Effector CD4-positive, alpha-beta T cell (primary cell): ENCODE data around the gene CCL16.
A peak's percentile ranks its signal among the peaks of the same experiment; 100 is the strongest.

Source experiments
- DNase-seq: peaks from one replicate; pipeline ENCODE4 v3.0.0-alpha.2; 2020

CCL16 gene

GRCh38 chr17:35934760-35935159 is 46.5 kb downstream of the CCL16 start:
- no peak for DNase-seq

GRCh38 chr17:35932586-35932985 is 48.7 kb downstream of the CCL16 start:
- no peak for DNase-seq

- no peak for DNase-seq
Measured at GRCh38 chr17:35931794-35932425, 49.4 kb downstream of the CCL16 start.

- peak; percentile 51 for DNase-seq
Measured at GRCh38 chr17:35930211-35931065, 50.9 kb downstream of the CCL16 start, which contains the start of gene RDM1. RDM1 (minus strand) TSS chr17:35930773; CDS start chr17:35930727, 46 bp downstream.

GRCh38 chr17:35927714-35928113 is 53.6 kb downstream of the CCL16 start:
- DNase-seq = no peak
